ENCODE measurements around the gene ADO.
A peak's percentile ranks its signal among the peaks of the same experiment; 100 is the strongest.

The ADO gene

GRCh38 chr10:62817766-62818425 lies 13.4 kb downstream of the ADO start:
- peak in 1 of 2 donors; percentile 38 for DNase-seq (ENCODE audit: low read depth in 2 of 2)

GRCh38 chr10:62818426-62819011 lies 14.0 kb downstream of the ADO start:
- peak in 1 of 2 donors; percentile 58 for DNase-seq (ENCODE audit: low read depth in 2 of 2)

- DNase-seq (ENCODE audit: low read depth in 2 of 2) = no peak
Observed at GRCh38 chr10:62819141-62819920, 14.8 kb downstream of the ADO start.

GRCh38 chr10:62820586-62820985 lies 16.1 kb downstream of the ADO start:
- DNase-seq (ENCODE audit: low read depth in 2 of 2) = no peak

- DNase-seq (ENCODE audit: low read depth in 2 of 2) = no peak
Observed at GRCh38 chr10:62826273-62826672, 21.8 kb downstream of the ADO start.

- no peak for DNase-seq (ENCODE audit: low read depth in 2 of 2)
Observed at GRCh38 chr10:62829622-62830021, 25.1 kb downstream of the ADO start.

GRCh38 chr10:62830679-62831078 lies 26.2 kb downstream of the ADO start:
- DNase-seq (ENCODE audit: low read depth in 2 of 2) = no peak

- DNase-seq (ENCODE audit: low read depth in 2 of 2) = no peak
Observed at GRCh38 chr10:62831346-62831745, 26.8 kb downstream of the ADO start.

GRCh38 chr10:62839590-62839989 lies 35.1 kb downstream of the ADO start:
- no peak for DNase-seq (ENCODE audit: low read depth in 2 of 2)

- no peak for DNase-seq (ENCODE audit: low read depth in 2 of 2)
Observed at GRCh38 chr10:62842983-62843382, 38.5 kb downstream of the ADO start.

- DNase-seq (ENCODE audit: low read depth in 2 of 2) = no peak
Observed at GRCh38 chr10:62843600-62843999, 39.1 kb downstream of the ADO start.

- peak in 1 of 2 donors; percentile 3 for DNase-seq (ENCODE audit: low read depth in 2 of 2)
Observed at GRCh38 chr10:62844280-62845011, 39.9 kb downstream of the ADO start.

GRCh38 chr10:62847433-62847832 lies 42.9 kb downstream of the ADO start:
- no peak for DNase-seq (ENCODE audit: low read depth in 2 of 2)

- no peak for DNase-seq (ENCODE audit: low read depth in 2 of 2)
Observed at GRCh38 chr10:62850646-62851045, 46.1 kb downstream of the ADO start.

- DNase-seq (ENCODE audit: low read depth in 2 of 2) = no peak
Observed at GRCh38 chr10:62851442-62851841, 46.9 kb downstream of the ADO start.

GRCh38 chr10:62852961-62853702 lies 48.6 kb downstream of the ADO start:
- DNase-seq (ENCODE audit: low read depth in 2 of 2) = no peak

GRCh38 chr10:62853710-62854109 lies 49.2 kb downstream of the ADO start:
- DNase-seq (ENCODE audit: low read depth in 2 of 2) = peak in 1 of 2 donors; percentile 6

- no peak for DNase-seq (ENCODE audit: low read depth in 2 of 2)
Observed at GRCh38 chr10:62856021-62856420, 51.5 kb downstream of the ADO start.

Data from activated CD8-positive, alpha-beta memory T cell treated with anti-CD3 and anti-CD28 coated beads for 4 hours (primary cell).